Stimulated activated CD4-positive, alpha-beta T cell treated with anti-CD3 and anti-CD28 coated beads, Interleukin-2, amount 100 ng/mL, for 24 hours (primary cell): ENCODE results near the gene ACOD1.
A peak's percentile ranks its signal among the peaks of the same experiment; 100 is the strongest.
"Not testable (repeated sequence)": the region's sequence is repeated elsewhere in the genome, so short reads cannot be mapped to it uniquely, and the experiment has no call there.

Experiments used
- DNase-seq, 2 donors: peaks; one replicate each; pipeline ENCODE4 v3.0.0-alpha.2; 2020

Gene ACOD1

DNA sequence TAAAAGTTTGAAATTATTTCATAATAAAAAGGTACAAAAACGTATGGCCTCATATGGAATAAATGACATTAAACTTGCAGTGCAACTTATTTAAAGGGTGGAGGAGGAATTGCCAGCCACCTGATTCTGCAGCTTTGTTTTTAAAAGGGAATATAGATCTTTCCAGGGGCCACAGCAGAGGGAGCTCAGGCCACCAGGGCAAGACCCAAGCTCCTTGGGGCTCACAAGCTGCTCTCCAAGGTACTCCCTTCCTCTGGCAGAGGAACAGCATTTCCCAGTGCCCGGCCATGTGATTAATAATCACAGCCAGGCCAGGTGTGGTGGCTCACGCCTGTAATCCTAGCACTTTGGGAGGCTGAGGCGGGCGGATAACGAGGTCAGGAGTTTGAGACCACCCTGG is 6.2 kb downstream of the ACOD1 start:
- no peak for DNase-seq

DNA sequence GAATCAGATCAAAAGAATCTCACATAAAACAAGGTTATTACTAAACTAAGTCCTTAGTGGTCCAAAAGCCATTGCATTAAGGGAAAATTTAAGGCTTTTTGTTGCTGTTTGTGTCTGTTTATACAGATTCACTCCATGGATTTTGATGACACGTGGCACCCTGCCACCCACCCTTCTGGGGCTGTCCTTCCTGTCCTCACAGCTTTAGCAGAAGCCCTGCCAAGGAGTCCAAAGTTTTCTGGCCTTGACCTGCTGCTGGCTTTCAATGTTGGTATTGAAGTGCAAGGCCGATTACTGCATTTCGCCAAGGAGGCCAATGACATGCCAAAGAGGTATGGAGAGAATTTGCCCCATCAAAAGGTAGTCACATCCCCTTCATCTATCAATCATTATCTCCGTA is 6.9 kb downstream of the ACOD1 start:
- DNase-seq: no peak

DNA sequence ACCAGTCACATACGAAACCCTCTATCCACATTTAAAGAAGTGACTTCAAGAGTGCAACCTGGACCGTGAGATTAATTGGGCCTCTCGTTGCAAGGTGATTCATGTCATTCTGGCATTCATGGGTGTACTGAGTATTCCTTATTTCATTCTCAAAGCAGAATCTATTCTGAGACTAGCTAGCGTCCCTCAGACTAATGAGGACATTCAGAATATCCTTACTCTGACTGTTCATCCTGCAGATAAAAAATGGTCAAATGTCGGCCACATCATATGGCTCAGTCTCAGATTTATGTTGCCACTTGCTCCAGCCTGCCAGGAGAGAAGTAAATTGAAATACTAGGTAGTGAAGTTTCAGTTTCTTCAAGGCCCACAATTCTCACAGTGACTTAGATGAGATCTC is 7.3 kb downstream of the ACOD1 start:
- DNase-seq: no peak

DNA sequence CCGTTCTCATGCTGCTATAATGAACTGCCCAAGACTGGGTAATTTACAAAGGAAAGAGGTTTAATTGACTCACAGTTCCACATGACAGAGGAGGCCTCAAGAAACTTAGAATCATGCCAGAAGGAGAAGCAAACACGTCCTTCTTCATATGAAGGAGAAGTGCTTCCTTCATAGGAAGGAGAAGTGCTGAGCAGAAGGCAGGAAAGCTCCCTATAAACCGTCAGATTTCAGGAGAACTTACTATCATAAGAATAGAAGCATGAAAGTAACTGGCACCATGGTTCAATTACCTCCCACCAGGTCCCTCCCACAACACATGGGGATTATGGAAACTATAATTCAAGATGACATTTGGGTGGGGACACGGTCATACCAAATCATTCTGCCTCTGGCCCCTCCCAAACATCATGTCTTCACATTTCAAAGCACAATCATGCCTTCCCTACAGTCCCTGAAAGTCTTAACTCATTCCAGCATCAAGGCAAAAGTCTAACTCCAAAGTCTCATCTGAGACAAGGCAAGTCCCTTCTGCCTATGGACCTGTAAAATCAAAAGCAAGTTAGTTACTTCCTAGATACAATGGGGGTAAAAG is 10.6 kb downstream of the ACOD1 start:
- DNase-seq: no peak

DNA sequence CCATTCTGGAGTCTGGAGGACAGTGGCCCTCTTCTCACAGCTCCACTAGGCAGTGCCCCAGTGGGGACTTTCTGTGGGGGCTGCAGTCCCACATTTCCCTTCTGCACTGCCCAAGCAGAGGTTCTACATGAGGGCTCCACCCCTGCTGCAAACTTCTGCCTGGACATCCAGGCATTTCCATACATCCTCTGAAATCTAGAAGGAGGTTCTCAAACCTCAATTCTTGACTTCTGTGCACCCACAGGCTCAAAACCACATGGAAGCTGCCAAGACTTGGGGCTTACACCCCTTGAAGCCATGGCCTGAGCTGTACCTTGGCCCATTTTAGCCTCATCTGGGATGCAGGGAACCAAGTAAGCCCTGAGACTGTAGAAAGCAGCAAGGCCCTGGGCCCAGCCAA is 11.4 kb downstream of the ACOD1 start:
- not testable (repeated sequence) for DNase-seq

DNA sequence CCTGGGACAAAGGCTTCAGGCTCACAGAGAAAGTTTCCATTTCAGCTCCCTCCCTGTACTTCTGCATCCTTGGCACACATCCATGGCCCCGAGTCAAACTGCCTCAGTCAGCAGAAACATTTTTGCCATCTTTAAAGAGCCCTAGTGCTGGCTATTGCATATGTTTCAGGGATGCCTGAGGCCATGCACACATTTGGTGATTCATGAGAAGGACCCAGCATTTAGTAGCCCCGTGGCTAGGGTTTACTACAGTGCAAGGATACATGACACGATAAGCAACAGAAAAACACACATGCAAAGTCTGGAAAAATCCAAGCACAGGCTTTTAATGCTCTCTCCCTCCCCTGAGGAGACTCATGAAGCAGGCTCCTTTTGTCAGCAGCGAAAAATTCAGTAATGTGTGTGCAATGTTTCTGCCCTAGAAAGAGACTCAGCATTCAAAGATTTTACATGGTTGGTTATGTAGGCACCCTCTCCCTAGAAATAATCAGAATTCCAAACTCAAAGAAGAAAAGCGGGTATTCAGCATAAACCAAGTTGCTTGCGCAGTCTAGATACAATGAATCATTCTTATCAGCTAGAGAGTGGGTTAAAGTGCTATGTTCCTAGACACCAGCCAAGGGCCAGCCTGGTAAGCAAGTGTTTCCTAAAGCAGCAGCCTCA is 17.6 kb downstream of the ACOD1 start:
- no peak for DNase-seq

DNA sequence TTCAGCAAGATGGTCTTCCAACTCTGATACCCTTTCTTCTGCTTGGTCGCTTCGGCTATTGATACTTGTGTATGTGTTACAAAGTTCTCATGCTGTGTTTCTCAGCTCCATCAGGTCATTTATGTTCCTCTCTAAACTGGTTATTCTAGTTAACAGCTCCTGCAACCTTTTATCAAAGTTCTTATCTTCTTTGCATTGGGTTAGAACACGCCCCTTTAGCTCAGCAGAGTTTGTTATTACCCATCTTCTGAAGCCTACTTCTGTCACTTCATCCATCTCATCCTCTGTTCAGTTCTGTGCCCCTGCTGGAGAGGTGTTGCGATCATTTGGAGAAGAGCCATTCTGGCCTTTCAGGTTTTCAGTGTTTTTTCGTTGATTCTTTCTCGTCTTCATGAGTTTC is 18.7 kb downstream of the ACOD1 start:
- DNase-seq: no peak

DNA sequence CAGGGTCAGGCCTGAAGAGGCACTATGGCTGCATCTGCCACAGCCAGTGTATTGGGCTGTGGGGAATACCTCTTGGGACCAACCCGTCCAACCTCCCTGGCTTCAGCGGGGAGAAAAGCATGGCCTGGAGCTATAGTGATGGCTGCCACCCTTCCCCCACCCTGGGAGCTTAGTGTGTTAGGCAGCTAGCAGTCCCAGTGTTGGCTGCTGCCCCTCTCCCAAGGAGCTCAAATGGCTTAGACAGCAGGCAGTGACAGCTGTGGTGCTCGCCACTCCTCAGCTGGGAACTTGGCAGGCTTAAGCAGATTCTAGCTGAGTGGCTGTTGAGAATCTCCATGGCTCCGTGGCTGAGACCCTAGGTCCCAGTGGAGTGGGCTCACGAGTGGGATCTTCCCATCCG is 19.7 kb downstream of the ACOD1 start:
- no peak for DNase-seq

DNA sequence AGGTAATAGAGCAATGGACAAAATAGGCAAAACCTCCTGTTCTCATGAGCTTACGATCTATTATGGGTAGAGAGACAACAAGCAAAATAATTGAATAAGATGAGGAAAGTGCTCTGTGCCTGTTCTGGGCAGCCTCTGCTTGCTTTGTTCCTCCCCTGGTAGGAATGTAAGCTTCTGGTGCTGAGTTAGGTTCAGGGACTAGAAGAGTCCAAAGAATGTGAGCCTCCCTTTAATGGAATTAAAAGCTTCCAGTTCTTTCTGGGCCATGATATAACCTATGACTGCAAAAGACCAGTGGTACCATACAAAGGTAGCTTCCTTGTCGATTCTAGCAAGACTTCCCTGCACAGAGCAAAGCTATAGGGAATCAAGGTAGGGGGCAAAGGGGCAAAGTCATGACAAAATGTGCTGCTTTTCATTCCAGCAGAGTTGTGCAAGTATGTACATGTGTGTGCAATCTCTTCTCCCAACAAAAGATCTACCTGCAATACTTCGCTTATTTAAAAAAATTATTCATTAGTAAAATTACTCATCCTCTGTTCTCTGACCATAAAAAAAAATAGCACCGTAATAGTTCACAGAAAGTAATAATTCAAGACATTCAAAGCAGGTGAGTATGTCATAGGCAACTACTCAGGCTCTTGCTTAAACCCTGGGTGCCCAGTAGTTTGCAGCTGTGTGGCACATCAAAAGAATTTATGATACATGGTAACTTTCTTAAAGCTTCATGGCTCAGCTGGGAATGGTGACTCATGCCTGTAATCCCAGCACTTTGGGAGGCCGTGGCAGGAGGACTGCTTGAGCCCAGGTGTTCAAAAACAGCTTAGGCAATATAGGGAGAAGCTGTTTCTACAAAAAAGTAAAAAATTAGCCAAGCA is 21.4 kb downstream of the ACOD1 start:
- DNase-seq: no peak

DNA sequence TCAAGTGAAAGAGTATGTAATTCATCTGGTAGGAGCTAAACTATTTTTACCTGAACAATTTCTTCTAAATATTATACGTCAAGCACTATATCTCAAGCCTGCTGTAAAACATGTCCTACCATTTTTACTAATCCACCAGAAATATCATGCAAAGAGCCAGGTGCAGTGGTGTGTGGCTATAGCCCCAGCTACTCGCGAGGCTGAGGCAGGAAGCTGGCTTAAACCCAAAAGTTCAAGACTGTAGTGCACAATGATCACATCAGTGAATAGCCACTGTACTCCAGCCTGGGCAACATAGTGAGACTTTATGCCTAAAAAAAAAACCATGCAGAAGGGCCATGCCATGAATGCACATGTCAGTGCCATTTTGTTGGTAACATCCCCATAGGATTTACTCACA is 22.9 kb downstream of the ACOD1 start:
- DNase-seq: no peak

DNA sequence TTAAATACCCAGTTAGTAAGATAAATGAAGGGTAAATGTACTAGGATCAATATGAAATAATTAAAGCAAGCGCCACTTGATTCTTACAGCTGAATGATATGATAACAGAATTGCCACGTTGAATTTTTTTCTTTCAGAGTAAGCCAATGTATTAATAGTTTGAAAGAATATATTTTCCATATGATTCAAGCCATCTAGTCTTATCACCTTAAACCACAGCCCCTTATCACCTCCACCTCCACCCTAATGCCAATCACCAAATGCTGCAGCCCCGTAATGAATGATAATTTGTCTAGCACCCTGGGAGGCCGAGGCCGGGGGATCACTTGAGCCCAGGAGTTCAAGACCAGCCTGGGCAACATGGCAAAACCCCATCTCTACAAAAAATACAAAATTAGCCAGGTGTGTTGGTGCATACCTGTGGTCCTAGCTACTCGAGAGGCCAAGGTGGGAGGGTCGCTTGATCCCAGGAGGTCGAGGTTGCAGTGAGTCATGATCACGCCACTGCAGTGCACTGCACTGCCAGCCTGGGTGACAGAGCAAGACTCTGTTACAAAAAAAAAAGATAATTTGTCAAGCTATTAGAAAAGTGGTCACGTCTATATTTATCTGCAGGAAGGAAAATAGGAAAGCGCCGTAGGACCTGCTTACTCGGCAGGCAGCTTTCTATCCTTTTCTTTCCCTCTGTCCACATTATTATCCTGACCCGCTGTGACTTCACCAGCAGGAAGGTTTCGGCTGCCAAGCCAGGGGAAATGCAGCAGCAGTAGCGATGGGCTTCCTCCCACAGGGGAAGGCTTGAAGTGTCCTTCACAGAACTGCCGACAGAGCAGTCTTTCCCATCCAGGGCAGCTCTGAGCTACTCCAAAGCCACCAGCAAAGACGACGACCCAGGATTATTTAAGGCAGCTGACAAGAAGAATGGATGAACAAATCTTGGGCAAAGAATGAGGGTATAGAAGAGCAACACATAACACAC is 23.8 kb downstream of the ACOD1 start:
- DNase-seq: no peak

DNA sequence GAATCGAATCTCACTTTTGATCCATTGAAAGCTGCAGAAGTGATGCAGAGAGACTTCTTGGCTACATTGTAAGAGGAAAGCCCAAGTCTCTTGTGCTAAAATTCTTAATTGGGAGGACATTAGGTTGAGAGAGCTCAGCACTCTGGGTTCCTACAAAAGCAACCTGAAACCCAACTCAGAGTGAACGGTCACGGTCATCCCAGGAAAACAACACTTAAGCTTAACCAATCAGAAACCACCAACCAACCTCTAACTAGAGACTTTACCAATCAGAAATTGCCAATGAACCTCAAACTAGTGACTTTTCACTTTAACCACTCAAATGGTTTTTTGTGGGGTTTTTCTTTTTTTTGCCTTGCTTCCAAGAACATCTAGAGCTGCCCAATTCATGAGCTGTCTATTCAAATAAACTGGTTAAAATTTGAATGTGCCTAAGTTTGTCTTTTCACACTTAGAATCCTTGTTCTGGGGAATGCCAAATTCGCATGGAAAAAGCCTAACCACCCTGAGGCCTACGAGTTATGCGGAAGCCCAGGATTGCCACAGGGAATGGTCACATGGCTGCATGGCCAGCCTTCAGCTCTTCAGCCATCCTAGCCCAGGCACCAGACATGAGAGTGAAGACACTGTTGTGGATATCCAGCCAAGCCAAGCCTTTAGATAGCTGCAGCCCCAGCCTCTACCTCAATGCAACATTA is 25.8 kb downstream of the ACOD1 start:
- no peak for DNase-seq

DNA sequence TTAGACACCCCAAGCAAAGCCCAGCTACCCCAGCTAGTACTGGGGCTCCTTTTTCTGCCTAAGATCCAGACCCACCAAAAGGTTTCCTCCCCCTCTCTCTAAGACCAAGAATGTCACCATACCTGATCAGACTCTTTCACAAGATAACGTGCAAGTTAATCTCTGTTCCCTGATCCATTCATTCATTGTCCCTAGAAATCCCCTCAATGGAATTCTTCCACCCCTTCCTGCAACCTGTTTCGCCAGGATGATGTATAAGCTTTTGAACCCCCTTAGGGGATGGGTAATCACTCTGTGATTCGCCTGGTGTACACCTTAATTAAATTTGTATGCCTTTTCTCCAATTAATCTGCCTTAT is 26.3 kb downstream of the ACOD1 start:
- DNase-seq: no peak

DNA sequence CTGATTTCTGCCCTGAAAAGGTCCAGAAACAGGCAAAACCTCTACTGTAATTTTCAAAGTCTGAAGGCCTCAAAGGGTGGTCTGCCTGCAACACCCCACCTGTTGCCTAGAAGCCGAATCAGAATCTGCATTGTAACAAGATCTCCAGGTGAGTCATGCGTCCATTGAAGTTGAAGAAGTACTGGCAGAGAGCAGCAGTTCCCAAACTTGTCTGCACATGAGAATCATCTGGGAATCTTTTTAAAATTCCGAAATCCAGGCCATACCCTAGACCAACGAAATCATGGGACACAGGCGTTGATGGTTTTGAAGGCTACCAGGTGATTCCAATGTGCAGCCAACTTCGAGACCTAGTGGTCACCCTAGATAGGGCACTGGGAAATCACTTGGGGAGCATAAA is 27.6 kb downstream of the ACOD1 start:
- no peak for DNase-seq

DNA sequence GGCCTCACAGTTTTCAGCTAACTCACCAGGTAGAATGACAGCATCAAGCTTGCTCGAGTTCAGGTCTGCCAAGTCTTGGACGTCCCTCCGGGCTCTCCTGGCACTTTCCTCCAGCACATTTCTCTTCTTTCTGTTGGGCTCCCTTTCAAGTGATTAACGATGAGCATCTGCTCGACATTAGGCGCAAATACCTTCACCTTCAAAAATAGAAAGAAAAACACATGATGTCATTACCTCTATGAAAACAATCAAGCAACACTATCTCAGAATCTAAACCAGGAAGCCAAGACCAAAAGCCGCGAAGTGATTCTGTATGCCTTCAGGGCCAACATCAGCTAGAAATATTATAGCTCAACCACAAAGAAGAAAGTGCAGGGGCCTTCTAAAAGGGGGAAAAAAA is 28.2 kb downstream of the ACOD1 start:
- DNase-seq: no peak

DNA sequence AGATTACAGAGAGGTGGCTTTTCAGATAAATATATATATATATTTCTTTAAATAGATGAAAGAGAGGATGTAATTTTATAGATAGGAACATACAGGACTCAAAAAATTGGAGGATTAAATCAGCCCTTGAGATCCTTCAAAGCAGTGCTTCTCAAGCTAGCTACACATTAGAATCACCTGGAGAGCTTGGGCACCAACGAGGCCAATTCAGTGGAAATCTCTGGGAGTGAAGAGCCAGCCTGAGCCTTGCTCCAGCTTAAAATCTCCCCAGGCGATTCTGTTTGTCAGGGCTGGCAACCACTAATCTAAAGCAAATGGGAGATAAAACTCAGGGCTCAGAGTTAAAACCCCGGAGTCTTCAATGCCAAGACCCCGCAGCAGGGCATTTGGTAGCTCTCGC is 28.6 kb downstream of the ACOD1 start:
- DNase-seq: no peak

DNA sequence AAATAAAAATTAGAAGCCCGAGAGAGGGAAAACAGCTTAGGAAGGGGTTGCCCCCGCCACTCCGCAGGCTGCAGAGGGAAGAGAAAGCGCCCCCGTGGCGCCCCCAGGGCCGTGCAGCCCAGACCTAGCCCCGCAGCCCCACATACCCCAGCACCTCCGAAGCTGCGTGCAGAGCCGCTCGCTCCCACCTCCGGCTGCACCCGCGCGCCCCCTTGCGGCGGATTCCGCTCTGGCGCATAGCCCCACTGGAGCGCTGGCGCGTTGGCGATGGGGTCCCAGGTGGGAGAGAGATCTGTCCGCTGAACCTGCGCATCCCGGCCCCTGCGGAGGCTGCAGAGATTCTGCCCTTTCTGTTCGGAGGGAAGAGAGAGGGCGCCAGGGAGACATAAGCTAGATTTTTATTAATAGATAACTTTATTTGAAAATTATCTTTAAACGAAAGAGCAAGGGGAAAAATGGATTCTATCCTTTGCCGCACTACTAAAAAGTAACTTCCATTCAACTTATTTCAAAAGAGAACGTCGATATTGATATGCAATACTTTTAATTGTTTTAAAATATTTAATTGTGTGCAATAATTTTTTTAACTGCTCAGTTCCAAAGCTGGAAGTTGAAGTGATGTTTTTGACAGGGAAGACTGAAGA is 31.9 kb downstream of the ACOD1 start:
- peak; percentile 92 to 93 for DNase-seq

DNA sequence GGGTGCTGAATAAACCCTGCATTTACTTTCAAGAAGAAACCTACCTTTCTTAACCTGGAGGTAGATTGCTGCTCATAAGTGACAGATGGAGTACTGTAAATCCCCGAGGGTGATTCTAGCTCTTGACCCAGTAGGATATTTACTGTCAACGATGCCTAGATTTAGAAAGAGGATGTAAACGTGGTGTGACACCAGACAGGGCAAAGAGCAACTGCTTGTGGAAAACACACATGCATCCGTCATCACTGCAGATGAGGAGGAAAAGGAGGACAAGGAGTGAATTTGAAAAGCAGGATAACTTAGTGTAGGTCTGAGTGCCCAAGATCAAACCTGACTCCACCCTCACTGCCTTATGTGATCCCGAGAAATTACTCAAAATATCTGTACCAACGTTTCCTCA is 33.8 kb downstream of the ACOD1 start:
- no peak for DNase-seq

DNA sequence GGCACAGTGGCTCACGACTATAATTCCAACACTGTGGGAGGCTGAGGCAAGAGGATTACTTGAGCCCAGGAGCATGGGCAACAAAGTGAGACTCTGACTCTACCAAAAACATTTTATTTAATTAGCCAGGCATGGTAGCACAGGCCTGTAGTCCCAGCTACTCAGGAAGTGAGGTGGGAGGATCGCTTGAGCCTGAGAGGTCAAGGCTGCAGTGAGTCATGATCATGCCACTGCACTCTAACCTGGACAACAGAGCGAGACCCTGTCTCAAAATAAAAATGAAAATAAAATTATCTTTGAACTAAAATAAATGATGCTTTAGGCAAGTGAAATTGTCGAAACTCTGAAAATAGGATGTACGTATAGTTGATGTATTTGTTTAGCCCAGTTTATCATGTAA is 35.4 kb downstream of the ACOD1 start:
- DNase-seq: no peak

DNA sequence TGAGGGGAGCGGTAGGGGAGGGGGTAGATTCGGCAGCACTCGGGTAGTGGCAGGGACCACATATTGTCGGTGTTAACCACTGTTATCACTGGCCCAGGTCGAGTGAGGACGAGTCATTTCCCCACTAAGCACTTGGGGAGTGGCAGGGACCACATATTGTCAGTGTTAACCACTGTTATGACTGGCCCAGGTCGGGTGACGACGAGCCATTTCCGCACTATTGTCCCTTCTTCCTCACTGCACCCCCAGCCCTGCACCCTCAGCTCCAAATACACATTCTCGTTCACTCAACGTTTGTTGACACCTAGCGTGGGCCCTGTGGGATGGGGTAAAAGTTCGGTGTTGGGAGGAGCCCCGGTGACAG is 43.1 kb downstream of the ACOD1 start:
- peak; percentile 64 to 70 for DNase-seq

DNA sequence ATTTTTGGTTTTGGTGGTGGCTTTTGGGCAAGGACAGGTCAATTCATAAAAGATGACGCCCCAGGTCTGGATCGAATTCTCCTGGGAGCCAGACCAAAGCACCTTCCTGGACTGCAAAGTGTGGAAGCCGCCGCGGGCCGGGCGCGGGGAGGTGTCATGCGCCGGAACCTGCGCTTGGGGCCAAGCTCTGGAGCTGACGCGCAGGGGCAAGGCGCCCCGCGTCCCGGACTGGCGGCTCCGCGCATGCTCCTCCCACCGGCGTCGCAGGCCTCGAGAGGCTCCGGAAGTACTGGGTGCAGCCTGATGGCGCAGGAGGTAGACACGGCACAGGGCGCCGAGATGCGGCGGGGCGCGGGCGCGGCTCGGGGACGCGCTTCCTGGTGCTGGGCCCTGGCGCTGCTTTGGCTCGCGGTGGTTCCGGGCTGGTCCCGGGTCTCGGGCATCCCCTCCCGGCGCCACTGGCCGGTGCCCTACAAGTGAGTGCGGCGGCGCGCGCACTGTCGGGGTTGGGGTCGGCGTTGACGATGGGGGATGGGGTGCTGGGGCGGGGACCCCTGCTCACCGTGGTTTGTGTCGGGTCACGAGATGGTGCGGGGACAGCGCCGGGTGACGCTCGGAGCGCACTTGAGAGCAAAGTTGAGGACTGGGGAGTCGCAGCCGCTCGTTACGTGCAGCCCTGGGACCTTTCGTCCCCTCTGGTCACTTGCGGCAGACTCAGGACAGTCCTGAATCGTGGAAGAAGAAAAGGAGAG is 43.7 kb downstream of the ACOD1 start, which contains the start of gene CLN5:
Gene CLN5, plus strand, starts transcription at position 286 of the 752 bp plus-strand sequence. Its CDS starts 18 bp downstream, at position 304.
- DNase-seq: peak; percentile 93
